HEK293 (cell line): ENCODE results near the gene RPA4.

Experiments
- REPIN1 ChIP-seq: fragments of 450-650 bp; formaldehyde crosslinking; IDR thresholded peaks from 2 replicates; pipeline ENCODE4 v1.5.1; 2017; ENCODE audit warnings: missing biosample characterization, missing genetic modification characterization, low read depth
- SCRT1 ChIP-seq: fragments of 450-650 bp; formaldehyde crosslinking; IDR thresholded peaks from 2 replicates; pipeline ENCODE4 v1.5.1; 2016; ENCODE audit warnings: missing biosample characterization, missing genetic modification characterization, borderline replicate concordance
- ZNF660 ChIP-seq: fragments of 450-650 bp; IDR thresholded peaks from 2 replicates; pipeline ENCODE4 v1.5.1; 2018; ENCODE audit warnings: missing biosample characterization, mild to moderate bottlenecking, missing genetic modification characterization
- ZNF776 ChIP-seq: fragments of 450-650 bp; formaldehyde crosslinking; IDR thresholded peaks from 2 replicates; pipeline ENCODE4 v1.5.0; 2017; ENCODE audit warnings: missing biosample characterization, missing genetic modification characterization, borderline replicate concordance
- TF ChIP-seq, protein P1 (sequence below): fragments of 450-650 bp; formaldehyde crosslinking; IDR thresholded peaks from 2 replicates; pipeline ENCODE4 v1.5.0; 2017; ENCODE audit warnings: missing biosample characterization, missing genetic modification characterization, borderline replicate concordance
- TF ChIP-seq, protein P2 (sequence below): fragments of 450-650 bp; formaldehyde crosslinking; IDR thresholded peaks from 2 replicates; pipeline ENCODE4 v1.5.1; 2016; ENCODE audit warnings: missing biosample characterization, missing genetic modification characterization
- TF ChIP-seq, protein P3 (sequence below): fragments of 450-650 bp; formaldehyde crosslinking; IDR thresholded peaks from 2 replicates; pipeline ENCODE4 v1.5.1; 2017; ENCODE audit warnings: missing biosample characterization, mild to moderate bottlenecking, missing genetic modification characterization, moderate library complexity
- TF ChIP-seq, protein P4 (sequence below): fragments of 450-650 bp; formaldehyde crosslinking; IDR thresholded peaks from 2 replicates; pipeline ENCODE4 v1.5.1; 2016; ENCODE audit warnings: missing biosample characterization, missing genetic modification characterization

DNA sequence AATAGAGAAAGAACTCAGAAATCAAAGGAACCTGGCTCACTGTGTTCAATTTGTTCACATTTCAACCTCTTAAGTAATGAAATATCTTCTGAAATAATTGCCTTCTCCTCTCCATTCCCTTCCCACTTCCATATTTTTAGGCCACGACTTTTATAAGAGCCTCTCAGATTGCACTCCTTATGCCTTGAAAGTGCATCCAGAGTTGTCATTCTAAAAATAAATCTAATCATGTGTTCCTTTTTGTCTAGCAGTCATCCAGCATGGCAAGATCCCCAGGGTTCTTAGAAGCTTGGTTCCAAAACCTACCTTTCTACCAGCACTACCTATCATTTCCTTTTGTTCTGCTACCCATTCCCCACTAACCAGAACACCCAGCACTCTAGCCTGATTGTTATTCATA lies 42.4 kb upstream of the RPA4 start:
- TF ChIP-seq, protein P1, sequence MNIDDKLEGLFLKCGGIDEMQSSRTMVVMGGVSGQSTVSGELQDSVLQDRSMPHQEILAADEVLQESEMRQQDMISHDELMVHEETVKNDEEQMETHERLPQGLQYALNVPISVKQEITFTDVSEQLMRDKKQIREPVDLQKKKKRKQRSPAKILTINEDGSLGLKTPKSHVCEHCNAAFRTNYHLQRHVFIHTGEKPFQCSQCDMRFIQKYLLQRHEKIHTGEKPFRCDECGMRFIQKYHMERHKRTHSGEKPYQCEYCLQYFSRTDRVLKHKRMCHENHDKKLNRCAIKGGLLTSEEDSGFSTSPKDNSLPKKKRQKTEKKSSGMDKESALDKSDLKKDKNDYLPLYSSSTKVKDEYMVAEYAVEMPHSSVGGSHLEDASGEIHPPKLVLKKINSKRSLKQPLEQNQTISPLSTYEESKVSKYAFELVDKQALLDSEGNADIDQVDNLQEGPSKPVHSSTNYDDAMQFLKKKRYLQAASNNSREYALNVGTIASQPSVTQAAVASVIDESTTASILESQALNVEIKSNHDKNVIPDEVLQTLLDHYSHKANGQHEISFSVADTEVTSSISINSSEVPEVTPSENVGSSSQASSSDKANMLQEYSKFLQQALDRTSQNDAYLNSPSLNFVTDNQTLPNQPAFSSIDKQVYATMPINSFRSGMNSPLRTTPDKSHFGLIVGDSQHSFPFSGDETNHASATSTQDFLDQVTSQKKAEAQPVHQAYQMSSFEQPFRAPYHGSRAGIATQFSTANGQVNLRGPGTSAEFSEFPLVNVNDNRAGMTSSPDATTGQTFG (tag by site-specific recombination), result no peak
- TF ChIP-seq, protein P2, sequence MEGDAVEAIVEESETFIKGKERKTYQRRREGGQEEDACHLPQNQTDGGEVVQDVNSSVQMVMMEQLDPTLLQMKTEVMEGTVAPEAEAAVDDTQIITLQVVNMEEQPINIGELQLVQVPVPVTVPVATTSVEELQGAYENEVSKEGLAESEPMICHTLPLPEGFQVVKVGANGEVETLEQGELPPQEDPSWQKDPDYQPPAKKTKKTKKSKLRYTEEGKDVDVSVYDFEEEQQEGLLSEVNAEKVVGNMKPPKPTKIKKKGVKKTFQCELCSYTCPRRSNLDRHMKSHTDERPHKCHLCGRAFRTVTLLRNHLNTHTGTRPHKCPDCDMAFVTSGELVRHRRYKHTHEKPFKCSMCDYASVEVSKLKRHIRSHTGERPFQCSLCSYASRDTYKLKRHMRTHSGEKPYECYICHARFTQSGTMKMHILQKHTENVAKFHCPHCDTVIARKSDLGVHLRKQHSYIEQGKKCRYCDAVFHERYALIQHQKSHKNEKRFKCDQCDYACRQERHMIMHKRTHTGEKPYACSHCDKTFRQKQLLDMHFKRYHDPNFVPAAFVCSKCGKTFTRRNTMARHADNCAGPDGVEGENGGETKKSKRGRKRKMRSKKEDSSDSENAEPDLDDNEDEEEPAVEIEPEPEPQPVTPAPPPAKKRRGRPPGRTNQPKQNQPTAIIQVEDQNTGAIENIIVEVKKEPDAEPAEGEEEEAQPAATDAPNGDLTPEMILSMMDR, result no peak
- no peak for TF ChIP-seq ZNF660
- TF ChIP-seq, protein P3, sequence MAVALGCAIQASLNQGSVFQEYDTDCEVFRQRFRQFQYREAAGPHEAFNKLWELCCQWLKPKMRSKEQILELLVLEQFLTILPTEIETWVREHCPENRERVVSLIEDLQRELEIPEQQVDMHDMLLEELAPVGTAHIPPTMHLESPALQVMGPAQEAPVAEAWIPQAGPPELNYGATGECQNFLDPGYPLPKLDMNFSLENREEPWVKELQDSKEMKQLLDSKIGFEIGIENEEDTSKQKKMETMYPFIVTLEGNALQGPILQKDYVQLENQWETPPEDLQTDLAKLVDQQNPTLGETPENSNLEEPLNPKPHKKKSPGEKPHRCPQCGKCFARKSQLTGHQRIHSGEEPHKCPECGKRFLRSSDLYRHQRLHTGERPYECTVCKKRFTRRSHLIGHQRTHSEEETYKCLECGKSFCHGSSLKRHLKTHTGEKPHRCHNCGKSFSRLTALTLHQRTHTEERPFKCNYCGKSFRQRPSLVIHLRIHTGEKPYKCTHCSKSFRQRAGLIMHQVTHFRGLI (tag by site-specific recombination), result no peak
- TF ChIP-seq, protein P4, sequence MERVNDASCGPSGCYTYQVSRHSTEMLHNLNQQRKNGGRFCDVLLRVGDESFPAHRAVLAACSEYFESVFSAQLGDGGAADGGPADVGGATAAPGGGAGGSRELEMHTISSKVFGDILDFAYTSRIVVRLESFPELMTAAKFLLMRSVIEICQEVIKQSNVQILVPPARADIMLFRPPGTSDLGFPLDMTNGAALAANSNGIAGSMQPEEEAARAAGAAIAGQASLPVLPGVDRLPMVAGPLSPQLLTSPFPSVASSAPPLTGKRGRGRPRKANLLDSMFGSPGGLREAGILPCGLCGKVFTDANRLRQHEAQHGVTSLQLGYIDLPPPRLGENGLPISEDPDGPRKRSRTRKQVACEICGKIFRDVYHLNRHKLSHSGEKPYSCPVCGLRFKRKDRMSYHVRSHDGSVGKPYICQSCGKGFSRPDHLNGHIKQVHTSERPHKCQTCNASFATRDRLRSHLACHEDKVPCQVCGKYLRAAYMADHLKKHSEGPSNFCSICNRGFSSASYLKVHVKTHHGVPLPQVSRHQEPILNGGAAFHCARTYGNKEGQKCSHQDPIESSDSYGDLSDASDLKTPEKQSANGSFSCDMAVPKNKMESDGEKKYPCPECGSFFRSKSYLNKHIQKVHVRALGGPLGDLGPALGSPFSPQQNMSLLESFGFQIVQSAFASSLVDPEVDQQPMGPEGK (tag by site-specific recombination), result no peak
- TF ChIP-seq REPIN1 (tag by site-specific recombination), result no peak
- no peak for TF ChIP-seq ZNF776
- TF ChIP-seq SCRT1 (tag by site-specific recombination), result no peak
